NCI-H510A treated with DMSO at 0.1 percent for 48 hours (cell line): ENCODE data around the gene CDH23.

Experiments used
- DNase-seq: peaks from one replicate; lab custom pipeline; 2025; lab: John Stamatoyannopoulos, UW

CDH23 gene

DNA sequence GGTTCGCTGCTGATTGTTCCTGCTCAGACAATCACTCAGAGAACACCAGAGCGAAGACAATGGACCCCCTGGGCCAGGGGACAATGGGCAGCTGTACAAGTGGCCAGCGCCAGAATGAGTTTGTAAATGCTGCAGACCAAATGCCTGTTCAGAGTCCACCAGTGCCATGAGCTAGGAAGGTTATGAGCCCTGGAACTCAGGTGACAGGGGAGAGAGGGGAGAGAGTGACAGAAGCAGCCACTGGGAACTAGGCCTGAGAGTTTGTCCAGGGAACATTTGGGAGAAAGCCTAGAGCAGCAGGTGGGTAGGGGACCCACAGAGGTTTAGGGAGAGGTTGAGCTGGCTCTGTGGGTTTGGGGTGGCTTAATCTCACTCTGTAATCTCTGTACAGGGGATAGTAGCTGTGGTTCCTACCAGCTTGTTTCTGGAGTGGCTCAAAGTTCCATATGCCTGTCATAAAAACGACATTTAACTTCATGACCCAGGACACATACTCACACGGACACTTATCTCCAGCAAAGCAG, 262.5 kb downstream of the CDH23 start:
- DNase-seq, result no peak

DNA sequence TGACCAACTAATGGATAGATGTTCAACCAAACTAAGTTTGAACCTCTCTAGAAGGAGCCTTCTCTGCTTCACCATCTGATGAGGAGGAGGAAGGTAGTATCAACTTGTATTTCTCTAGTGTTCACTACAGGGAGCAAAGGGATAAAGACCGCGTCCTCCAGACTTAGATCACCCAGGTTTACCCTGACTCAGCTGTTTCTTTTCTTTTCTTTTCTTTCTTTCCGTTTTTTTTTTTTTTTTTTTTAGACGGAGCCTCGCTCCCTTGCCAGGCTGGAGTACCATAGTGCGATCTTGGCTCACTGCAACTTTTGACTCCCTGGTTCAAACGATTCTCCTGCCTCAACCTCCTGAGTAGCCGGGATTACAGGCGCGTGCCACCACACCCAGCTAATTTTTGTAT, 263.0 kb downstream of the CDH23 start:
- no peak for DNase-seq

DNA sequence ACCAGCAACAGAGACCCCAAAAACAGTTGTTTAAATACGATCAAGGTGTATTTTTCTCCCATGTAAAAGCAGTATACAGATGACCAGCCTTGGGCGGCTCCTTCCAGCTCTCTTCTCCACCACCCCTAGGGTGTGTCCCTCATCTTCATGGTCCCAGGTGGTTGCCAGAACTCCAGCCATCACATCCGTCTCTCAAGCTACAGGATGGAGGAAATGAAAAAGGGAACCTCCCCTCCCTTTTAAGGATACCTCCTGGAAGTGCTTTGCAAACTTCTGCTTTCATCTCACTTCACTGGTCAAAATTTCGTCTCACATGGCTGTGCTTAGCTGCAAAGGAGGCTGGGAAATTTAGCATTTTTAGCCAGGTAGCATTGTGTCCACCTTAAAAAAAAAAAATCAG, 263.6 kb downstream of the CDH23 start:
- no peak for DNase-seq

DNA sequence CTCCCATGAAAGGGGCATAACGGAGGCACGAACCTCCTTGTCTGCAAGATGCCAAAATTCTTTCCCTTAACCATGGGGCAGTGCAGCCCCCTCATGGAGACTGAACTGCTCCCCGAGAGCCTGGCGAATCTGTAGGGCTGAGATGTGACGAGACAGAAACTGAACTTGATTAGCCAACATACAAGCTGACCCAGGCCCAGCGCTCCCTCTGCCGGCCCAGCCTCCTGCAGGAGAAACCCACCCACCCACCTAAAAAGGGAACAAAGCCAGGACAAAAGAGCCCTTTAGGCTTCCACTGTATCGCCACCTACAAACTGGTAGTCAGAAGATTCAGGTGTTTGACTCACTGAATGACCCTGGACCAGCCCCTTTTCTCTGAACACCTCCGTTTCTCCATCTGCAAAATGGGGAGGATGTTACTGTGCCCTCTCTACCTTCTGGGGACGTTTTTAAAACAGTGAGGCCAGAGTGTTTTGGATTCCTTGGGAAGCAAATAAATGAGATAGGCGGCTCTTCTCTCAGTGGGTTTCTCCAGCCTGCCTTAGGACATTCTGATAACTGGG, 264.4 kb downstream of the CDH23 start:
- no peak for DNase-seq

DNA sequence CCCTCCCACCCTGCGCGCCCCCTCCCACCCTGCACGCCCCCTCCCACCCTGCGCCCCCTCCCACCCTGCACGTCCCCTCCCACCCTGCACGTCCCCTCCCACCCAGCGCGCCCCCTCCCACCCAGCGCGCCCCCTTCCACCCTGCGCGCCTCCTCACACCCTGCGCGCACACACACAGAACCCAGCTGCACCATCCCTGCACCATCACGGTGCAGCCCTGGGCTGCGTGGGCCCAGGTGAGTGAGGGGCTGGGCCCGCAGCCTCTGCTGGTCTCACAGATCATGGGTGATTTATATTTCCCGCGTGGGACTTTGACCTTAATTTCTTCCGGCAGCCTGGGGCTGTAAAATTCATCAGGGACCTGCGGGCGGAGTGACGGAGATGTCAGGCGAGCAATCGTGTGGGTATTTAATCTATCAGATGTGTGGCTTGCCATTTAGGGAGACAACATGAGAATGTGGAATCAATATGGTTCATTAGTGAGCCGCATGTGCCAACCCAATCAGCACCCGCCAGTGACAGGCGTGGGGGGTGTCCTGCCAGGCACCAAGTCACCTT, 265.1 kb downstream of the CDH23 start:
- no peak for DNase-seq

DNA sequence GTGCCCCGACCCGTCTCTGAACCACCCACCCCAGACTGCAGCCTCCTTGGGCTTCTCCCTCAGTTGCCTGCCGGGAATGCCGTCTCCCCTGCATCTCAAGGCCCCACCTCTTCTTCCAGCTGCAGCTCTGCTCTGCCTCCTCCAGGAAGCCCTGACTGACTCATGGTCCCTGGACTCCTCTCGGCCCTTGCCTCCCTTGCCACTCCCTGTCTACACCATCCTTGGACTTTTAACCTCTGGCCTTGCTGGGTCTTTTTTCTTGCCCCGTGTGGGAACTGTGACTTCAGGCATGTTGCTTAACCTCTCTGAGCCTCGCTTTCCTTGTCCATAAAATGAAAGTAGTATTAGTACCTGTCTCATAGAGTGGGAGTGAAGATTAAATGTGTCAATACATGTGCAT, 266.6 kb downstream of the CDH23 start:
- DNase-seq, result no peak

DNA sequence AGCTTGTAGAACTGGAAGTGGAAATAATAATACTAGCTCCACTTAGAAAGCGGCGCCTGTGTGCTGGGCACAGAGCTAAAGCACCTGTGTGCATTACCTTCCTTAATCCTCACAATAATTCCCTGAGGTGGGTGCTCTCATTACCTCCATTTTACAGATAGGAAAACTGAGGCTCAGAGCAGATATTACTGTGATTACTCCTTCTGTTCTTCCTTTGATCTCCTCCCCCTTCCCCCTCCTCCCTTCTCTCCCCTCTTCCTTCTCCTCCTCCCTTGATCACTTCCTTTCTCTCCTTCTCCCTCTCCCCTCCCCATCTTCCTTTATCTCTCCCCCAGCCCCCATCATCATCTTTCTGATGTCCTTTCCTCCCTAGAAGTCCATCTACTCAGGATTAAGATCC, 267.9 kb downstream of the CDH23 start:
- DNase-seq, result no peak

DNA sequence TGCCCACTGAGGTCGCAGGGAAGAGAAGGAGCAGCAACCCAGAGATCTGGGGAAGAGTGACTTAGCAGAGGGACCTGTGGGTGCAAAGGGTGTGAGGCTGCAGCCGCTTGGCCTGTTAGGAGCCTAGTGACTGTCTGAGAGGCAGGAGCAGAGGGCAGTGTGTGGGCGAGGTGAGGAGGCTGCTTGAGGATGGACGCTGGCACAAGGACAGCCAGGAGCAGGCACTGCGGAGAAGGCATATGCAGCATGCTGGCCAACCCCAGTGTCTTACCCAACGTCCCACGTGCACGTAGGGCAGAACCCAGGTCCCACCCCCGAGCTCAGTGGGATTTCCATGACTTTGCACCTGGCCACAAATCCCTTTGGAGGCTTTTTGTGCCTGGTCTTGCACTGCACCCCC, 268.7 kb downstream of the CDH23 start:
- no peak for DNase-seq

DNA sequence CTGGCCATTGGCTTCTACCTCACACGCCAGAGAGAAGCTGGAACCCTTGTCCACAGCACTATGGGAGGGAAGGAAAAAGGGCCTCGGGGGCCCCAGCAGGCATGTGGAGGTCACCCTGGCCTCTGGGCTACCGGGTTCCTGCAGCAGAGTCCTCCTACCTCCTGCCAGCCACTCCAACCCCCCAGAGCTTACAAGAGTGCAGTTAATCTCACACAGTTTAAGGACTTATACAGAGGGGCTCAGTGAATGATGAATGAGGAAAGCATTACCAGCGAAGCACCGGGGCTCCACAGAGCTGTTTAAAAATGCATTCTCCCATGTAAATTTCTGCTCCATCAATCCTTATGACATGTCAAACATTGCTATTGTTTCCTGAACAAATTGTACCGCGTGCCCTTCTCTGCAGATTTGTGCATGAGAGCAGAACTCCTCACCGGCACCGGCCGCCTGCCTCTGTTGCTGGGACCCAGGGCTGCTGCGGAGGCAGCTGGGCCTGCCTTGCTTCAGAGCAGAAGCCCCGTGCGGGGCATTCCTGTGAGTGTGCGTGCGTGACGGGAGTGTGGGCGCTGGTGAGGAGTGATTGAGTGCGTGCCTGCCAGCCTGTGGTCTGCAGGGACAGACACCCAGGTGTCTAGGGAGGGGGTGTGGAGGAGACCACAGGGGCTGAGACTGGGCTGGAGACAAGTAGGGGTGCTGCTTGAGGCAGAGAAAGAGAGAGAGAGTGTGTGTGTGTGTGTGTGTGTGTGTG, 270.1 kb downstream of the CDH23 start:
- no peak for DNase-seq

DNA sequence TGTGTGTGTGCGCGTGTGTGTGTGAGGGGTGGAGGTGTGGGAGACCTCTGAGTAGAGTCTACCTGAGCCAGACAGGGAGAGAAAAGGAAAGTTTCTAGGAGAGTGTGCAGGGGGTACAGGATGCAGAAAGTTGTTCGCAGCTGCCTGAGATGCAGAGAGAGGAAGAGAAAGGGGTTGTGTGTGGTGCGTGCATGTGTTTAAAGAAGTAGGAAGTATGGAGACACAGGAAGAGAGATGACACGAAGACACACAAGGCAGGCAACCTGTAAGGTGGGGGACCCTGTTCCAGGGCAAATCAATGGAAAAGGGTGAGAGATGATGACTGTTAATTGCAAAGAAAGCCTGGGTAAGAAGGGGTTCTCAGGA, 270.6 kb downstream of the CDH23 start:
- no peak for DNase-seq

DNA sequence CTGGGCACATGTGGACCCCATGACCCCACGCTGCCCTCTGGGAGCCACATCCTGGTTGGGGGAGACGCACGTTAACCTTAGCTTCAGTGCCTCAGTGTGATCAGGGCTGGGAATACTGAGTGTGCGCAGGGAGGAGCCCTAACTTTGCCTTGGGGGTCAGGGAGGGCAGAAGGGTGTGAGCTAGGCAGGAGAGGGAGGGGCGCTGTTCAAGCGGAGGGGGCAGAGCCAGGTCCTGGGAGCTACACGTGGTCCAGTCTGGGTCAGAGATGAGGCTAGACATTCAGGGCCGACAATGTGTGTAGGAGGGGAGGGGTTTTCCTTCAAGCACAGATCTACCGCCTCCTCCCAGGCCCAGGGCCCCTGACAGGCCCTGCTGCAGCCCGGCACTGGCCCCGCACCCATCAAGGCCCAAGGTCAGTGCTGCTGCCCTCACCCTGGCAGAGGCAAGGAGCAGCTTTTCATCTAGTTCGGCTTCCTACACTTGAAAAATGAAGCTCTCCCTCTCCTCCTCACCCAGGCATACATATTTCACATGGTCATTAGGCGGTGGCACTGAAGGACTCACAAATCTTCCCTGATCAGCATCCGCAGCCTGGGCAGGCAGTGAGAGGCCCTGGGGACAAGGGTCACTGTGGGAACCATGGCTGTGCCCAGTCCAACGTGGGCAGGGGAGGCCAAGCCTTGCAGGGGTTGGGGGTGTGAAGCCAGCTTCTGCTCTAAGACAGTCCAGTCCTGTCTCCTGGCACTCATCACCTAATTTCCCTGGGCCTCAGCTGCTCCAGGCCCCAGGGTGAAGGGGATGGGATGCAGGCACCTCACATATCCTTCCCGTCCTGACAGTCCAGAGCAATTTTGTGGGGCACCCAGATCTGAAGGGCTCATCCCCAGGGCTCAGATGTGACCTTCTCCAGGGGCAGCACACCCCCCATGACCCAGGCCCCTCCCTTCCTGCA, 275.6 kb downstream of the CDH23 start:
- DNase-seq, result no peak

DNA sequence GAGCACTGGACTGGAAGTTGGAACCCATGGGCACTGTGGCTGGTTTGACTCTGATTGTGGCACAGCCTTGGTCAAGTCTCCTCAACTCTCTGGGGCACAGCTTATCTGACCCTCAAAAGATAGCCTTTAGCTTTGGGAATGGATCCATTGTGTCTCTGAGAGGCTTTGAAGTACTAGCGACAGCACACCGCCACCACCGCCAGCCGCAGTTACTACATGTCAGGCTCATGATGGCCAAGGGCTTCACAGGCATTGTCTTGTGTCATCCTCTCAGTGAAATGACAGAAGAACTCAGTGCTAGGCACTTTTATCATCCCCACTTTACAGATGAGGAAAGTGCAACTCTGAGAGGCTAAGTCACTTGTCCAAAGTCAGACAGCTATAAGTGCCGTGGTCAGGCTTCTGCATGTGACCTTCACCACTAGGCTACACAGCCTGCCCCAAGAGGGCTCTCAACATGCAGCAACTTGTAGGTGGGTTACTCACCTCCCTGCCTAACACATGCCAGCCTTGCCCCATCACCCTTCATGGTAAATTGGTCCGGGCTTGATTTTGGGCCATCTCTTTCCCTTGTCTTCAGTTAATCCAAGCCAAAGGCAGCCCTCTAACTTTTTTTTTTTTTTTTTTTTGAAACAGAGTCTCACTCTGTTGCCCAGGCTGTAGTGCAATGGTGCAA, 278.7 kb downstream of the CDH23 start:
- DNase-seq, result no peak

DNA sequence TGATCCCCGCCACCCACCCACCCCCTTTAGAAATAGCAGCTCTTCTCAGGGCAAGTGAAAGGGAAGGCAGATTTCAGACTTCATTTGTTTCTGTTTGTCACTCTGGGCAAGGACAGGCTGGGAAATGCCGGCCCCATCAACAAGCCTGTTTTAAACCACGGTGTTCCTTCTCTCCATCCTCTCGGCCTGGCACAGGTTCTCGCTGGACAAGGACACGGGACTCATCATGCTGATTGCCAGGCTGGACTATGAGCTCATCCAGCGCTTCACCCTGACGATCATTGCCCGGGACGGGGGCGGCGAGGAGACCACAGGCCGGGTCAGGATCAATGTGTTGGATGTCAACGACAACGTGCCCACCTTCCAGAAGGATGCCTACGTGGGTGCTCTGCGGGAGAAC, 280.5 kb downstream of the CDH23 start:
- no peak for DNase-seq

DNA sequence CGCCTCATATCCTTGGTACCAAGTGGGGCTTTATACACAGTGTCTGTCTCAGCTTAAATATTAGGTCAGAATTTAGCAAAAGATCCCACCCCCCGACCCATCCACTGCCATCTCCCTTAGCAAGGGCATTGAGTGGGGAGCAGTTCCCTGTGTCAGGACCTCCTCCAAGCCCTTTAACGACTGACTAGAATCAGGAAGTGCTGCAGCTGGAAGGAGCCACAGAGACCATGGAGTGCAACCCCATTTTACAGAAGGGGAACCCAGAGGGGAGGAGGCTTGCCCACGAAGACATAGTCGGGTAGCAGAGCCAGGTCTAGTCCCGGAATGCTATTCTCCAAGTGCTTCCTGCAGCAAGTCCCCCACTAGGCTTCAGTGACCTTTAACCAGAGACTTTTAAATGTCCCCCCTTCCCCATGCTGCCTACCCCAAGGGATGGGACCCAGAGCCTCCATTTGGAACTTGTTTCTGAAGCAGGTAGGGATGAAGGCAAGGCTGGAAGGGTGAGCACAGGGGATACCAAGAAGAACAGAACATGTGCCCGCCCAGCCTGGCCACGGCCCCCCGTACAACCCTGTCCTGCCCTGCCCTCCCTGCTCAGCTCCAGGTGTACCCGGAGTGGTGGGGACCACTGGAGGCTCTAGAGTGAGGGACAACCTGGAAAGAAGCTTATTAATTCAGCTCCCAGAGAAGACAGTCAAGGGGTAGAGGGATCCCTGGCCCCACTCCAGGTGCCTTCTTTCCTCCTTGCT, 281.5 kb downstream of the CDH23 start:
- no peak for DNase-seq

DNA sequence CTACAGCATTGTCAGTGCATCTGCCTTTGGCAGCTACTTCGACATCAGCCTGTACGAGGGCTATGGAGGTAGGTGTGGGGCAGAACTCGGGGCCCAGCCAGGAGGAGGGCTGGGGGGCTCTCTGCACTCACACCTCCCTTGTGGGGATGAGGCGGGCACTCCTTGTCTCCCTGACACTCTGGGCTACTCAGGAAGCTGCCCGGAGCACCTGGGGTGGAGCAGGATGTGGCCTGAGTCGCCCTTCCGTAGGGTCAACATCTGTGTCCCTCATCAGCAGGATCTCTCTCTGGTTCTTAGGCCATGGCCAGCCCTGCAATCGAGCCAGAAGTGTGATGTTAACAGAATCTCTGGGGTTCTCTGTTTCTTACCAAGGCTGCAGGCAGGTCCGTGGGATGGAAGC, 282.7 kb downstream of the CDH23 start:
- no peak for DNase-seq

DNA sequence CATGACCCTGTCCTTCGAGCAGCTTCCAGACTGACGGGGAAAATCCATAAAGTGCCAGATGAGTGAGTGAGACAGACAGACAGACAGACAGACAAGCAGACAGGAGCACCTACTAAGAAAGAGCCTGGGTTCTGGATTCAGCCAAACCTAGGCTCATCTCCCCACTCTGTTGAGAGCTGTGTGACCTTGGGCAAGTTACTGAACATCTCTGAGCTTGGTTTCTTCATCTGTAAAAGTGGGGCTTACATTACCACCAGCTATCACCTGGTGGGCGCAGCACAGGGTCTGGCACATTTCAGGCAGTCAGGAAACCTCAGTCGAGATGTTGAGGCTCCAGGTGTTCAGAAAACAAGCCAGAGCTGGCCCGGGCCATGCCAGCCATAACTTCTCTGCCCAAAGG, 285.3 kb downstream of the CDH23 start:
- DNase-seq, result no peak

DNA sequence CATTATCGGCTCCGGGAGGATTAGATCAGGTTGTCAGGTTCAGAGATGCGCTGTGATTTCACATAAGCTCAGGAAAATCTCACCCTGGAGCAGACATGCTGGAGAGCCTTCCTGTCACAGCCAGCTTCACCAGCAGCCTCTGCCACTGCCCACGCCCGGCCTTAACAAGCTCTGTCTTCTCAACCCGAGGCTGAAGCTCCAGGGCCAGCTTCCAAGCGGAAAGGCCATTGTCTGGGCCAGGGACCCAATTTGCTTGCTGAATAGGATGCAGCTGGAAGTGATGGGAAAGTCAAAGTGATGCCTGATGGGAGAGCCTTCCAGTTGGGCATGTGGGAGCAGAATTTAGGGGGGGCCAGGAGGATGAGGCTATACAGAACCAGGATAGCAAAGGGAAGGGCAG, 286.6 kb downstream of the CDH23 start:
- DNase-seq, result no peak

DNA sequence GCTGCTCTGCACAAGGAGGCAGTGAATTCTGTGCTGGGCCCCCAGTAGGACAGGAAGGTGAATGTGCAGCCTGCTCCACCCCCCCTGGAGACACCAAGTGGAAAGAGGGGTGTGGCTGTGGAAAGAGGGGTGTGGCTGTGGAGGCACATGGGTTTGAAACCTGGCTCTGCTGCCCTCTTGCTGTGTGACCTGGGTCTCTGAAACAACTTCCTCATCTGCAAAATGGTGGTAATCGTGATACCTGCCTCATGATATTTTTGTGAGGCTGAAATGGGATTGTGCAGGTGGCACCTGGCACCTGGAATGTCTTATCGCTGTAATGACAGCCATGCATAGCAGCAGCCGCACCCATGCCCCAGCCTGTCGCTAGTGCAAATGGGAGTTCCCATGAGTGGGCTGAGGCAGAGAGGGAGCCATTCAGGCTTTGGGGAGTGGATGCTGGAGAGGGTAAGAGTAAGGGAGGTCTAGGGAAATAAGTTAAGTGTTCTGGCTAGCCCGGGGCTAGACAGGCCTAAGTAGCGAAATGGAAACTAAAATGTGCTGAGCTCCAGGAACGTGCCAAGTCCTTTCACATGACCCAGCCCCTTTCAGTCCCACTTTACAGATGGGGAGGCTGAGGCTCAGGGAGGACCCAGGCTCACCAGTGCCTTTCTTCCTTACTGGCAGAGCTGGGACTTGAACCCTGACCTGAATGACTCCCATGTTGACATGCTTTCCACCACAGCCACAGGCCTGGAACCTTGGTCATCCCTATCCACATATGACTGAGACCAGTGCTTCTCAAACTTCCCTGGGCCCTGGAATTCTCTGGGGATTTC, 287.8 kb downstream of the CDH23 start:
- no peak for DNase-seq

DNA sequence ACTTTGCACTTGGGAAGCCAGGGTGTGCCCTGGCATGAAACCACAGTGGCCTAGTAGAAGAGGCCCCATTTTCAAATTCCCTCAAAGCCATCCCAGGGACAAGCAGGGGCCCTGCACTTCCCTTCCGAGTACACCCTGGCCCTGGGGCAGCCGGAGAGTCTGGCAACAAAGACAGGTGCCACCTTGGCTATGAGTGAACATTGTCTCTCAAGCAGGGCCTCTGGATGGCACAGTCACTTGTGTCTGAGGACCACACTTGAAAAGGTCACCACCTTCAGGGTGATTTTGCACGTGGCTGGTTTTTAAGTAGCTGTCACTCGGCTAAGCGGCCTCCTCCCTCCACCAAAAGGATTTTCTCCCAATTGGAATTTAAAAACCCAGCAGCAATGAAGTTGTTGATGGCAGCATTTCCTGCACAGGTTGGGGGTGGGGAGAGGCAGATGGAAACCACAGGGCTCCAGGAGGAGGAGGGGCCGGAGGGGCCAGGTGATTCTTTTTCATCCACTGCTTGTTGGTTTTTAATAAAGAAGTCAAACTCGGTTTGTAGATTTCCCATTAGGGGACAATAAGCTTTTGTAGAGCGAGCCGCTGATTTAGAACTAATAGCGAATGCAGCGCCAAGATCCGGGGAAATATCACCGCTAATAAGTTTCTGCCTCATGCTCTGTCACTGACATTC, 289.0 kb downstream of the CDH23 start:
- DNase-seq, result peak; percentile 26

DNA sequence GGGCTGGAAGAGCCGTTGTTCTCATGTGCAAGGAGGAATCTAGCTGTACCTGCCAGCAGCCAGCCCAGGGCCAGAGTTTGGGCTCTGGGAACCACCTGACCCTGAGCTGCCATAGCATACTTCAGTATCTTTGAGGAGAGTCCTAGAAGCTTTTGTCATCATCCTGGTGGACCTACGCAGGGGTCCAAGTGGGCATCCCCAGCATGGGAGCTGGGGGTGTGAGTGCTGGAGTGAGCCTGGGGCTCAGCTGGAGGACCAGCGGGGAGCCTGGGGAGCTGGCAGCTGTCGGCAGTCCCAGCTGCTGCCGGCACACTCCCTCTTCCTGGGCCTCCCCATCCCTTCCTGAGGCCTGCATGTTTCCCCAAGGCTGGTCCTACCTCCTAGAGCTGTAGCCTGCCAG, 290.4 kb downstream of the CDH23 start:
- DNase-seq, result no peak
